Fibroblast of pulmonary artery (primary cell): Measurements from ENCODE around the gene C1QTNF1.

Experiments used
- DNase-seq: peaks from one replicate; pipeline ENCODE4 v3.0.0-alpha.2; 2010; ENCODE audit warnings: low read depth
- H3K4me3 ChIP-seq: replicated peaks from 2 replicates; pipeline ENCODE4 v1.5.1; 2011; ENCODE audit warnings: low read depth, mild to moderate bottlenecking, control low read depth, low read length, moderate library complexity
- TF ChIP-seq, protein P1 (sequence below): IDR thresholded peaks from 2 replicates; pipeline ENCODE4 v1.5.1; 2011; ENCODE audit warnings: mild to moderate bottlenecking, control low read depth, low read length, inconsistent platforms; ENCODE audit errors: missing control alignments

The C1QTNF1 gene

DNA sequence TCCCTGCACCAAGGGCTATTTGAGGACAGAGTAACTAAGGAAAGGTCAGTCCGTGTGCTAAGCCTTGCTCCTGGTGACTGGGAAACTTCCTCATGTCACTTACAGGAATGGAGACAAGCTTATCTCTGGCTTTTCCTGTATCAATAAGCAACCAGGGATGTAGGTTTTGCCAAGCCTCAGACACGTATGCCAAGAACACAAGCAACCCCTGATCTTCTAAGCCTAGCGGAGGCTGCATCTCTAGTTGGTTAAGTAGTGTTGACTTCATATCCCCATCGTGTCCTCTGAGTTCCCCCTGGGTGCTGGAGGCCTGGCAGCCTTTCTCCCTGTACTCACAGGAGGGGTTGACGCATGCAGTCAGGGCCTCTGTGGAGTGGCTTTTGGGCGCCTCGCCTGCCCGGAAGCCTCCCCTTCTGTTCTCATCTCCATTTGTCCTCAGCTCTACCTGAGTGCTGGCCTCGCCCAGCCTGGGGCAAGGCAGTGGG lies 1.4 kb upstream of the C1QTNF1 start:
- TF ChIP-seq, protein P1, sequence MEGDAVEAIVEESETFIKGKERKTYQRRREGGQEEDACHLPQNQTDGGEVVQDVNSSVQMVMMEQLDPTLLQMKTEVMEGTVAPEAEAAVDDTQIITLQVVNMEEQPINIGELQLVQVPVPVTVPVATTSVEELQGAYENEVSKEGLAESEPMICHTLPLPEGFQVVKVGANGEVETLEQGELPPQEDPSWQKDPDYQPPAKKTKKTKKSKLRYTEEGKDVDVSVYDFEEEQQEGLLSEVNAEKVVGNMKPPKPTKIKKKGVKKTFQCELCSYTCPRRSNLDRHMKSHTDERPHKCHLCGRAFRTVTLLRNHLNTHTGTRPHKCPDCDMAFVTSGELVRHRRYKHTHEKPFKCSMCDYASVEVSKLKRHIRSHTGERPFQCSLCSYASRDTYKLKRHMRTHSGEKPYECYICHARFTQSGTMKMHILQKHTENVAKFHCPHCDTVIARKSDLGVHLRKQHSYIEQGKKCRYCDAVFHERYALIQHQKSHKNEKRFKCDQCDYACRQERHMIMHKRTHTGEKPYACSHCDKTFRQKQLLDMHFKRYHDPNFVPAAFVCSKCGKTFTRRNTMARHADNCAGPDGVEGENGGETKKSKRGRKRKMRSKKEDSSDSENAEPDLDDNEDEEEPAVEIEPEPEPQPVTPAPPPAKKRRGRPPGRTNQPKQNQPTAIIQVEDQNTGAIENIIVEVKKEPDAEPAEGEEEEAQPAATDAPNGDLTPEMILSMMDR: no peak
- peak; percentile 98 for DNase-seq
- peak overlapping the region; percentile 86 for H3K4me3 ChIP-seq

DNA sequence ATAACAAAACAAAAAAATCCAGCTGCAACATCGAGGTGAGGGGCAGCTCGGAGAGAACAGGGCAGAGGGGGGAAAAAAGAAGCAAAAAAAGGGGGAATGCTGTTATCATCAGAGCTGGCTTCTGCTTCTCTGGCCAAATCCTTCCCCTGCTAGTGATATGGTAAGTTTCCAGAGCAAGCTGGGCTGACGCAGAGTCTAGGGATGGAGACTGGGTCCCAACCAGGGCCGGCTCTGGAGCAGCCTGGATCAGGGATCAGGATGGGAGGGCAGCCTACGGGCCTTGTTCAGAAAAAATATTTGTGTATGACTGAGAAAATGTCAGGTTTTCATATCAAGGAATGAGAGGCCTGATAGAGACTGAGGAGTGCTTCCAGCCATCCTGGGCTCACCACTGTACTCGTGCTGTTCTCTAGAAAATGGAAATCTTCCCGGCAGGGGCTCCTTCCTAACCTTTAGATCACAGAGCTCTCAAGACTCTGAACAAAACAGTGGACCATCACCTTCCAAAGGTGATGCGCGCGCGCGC lies 726 bp upstream of the C1QTNF1 start:
- H3K4me3 ChIP-seq: peak overlapping the region; percentile 86
- peak; percentile 48 for DNase-seq
- TF ChIP-seq, protein P1: no peak

DNA sequence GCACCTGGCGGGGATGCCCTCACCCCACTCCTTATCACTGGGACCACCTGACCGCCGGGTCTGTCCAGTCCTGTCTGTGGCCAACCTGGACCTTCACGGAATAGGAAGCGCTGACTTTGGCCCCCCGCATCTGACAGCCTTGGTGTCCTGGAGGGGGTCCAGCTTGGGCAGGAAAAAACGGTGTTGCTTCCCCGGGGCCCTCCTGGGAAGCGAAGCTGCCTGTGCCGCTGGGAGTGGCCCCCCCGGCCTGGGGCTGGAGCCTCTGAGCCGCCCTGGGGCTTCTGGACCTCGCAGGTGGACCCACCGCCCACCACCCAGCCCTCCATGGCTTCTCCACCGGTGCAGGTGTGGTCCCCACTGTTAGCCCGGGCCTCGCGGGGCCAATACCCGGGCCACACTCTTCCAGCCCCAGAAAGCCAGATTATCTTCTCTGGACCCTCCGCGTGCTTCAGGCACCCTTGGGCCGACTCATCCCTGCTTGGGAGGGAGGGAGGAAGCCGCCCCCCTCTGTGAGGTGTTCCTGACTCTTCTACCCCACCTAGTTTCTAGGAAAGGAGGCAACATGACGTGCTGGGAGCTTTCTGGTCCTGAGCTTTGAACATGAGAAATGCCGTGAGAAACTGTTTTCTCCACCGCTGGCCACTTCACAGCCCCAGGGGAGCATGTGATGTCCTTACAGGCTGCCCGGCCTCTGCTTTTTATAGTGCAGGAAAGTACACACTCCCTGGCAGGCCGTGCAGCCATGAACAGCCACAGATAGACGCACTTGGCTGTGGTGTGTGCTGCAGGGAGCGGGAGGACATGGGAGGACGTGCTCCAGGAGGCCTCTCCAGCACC lies 1.1 kb downstream of the C1QTNF1 start:
- peak; percentile 45 for DNase-seq
- peak overlapping the region; percentile 86 for H3K4me3 ChIP-seq
- TF ChIP-seq, protein P1: no peak

DNA sequence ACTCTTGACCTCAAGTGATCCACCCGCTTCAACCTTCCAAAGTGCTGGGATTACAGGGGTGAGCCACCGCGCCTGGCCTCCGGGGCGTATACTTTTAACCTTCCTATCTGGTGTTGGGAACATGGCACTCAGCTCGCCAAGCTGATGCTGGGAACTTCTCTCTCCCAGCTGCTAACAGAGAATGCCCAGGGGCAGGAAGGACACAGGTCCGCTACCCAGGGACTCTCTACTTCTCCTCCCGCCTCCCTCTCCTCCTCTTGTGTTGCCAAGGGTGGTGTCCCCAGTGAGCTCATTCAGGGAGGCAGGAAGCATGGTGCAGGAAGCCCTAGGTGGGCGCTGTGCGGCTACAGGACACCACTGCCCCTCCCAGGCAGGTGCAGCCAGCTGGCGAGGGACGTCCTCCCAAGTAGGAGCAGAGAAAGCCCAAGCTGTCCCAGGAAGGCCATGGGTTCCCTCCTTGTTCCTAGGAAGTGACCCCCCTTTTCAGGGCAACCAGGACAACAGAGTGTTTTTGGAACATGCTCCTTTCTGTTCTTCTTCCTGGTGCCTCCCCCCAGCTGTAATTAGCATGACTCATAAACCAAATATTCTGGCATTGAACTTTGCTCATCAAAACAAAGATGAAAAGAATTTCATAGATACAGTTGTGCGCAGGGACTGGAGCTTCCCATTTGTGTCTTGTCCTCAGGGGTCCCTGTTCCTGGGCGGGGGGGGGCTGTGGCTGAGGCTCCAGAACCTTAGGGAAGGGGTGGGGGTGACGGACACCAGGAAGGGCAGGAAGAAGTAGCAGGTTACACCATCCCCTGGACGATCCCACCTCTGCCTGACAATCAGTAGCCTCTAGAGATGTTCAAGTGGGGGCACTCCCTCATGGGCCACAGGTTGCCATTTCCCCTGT lies 2.7 kb downstream of the C1QTNF1 start:
- H3K4me3 ChIP-seq: peak overlapping the region; percentile 86
- TF ChIP-seq, protein P1: no peak
- DNase-seq: peak; percentile 84

DNA sequence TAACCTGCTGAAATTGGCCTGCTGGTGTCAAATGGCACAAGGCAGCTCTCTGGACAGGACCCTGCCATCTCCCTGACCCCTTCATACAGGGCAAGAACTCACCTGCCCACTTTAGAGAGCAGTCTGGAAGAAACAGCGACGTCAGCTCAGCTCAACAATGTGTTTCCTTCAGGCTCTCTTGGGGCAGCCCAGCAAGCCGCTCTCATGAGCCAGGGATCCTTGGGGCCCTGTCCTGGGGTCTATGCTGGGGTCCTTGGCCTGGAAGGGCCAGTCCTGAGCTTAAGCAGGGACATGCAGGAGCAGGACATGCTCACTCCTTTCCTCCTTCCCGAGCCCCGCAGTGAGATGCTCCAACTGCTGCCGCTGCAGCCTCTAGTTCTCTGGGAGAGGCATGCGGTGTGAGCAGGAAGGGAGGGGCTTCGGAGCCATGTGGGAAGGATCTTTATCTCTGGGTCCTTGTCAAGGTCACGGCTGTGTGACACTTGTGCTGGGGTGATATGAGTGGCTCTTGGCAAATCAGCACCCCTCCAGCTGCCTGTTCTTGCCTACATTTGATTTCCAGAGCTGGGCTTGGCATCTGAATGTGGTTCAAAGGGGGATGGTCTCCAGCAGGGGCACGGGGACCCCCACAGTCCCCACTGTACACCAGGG lies 3.4 kb downstream of the C1QTNF1 start:
- TF ChIP-seq, protein P1: no peak
- DNase-seq: peak; percentile 37
- H3K4me3 ChIP-seq: peak overlapping the region; percentile 86

DNA sequence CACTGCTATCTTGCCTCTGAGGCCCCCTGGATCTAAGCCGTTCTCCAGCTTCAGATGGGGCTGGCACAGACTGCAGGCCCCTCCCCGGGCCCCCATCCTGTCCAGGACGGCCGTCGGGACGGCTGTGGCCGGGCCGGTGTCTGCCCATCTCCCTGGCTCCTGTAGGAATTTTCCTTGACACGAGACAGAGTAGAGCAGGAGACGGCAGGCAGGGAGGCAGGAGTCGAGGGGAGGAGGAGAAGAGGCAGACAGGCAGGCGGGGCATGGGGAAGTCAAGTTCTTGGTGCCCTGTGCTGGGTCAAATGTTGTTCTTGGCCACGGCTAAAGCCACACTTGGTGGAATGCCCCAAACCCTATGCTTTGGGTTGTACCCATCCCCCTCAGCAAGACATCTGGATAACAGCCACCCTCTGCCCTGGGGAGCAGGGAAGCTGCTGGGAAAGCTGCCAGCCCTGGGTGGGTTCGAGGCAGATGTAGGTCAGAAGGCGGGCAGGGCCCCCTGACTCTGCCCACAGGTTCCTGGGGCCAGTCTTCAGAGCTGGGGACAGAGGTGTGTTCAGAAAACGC lies 4.0 kb downstream of the C1QTNF1 start:
- TF ChIP-seq, protein P1: no peak
- peak; percentile 75 for DNase-seq
- peak overlapping the region; percentile 86 for H3K4me3 ChIP-seq
